ENCODE data around the gene HCN4. TPM values are rescaled to one million over a fixed set of nuclear protein-coding genes. Genes with fewer than 3 reads are reported as not detected.

The HCN4 gene
- total and polyA plus RNA-seq, 2 donors (not counting 3 experiments of a cell fraction or from before 2014, with no cell fraction given) = 0.01 TPM; not detected in 1

- DNase-seq (ENCODE audit: low read depth, low spot score) (no peak), FAIRE-seq (no peak)
- no peak overlapping the region for H3K27ac ChIP-seq (ENCODE audit: insufficient read depth, low read depth, low read length)
- ChIA-PET POLR2A (no interaction called here), CTCF (no interaction called here)
- H3K9ac ChIP-seq (replicated peaks; ENCODE audit: extremely low read depth, insufficient read depth, low read length) = no peak overlapping the region
- H4K20me1 ChIP-seq (replicated peaks; ENCODE audit: control insufficient read depth, extremely low read depth, insufficient read depth, low read length) = no peaks in the 10 kb centered on the region
- H2AFZ ChIP-seq (ENCODE audit: low read depth, low read length) = no peak overlapping the region
- no peaks in the 10 kb centered on the region for H3K36me3 ChIP-seq (ENCODE audit: control insufficient read depth in 2 of 2, extremely low read depth in 1 of 2, insufficient read depth in 2 of 2, low read length in 2 of 2)
- no peaks in the 10 kb centered on the region for H3K9me1 ChIP-seq (replicated peaks; ENCODE audit: control insufficient read depth, extremely low read depth, insufficient read depth, low read length)
- no peak overlapping the region for H3K4me2 ChIP-seq (ENCODE audit: insufficient read depth, low read length)
- dilution Hi-C loops (cut with MboI; ENCODE audit: extremely low pct_ligation_motif_present, low sequenced_read_pairs) = no loop called here
- intact Hi-C loops (cut with micrococcal nuclease) = no loop called here
- H3K4me1 ChIP-seq (ENCODE audit: control insufficient read depth, extremely low read depth, insufficient read depth, low read length) = no peaks in the 10 kb centered on the region
- no peaks in the 10 kb centered on the region for H3K27me3 ChIP-seq (ENCODE audit: control insufficient read depth in 2 of 2, insufficient read depth in 2 of 2, low read length in 2 of 2)
- TF ChIP-seq GATA2 (IDR thresholded peaks at IDR 0.05; ENCODE audit: insufficient read depth, insufficient read length, low read depth, low read length) (no peak), JUN (IDR thresholded peaks at IDR 0.05; ENCODE audit: borderline replicate concordance, insufficient read depth, insufficient read length, low read depth) (no peak), POLR2A (IDR thresholded peaks at IDR 0.05; ENCODE audit: low read depth, low read length) (no peak), MYC (IDR thresholded peaks at IDR 0.05; ENCODE audit: low read depth, low read length) (no peak), FOS (IDR thresholded peaks at IDR 0.05; ENCODE audit: borderline replicate concordance, insufficient read depth, low read length) (no peak)
- TF ChIP-seq, protein P1, sequence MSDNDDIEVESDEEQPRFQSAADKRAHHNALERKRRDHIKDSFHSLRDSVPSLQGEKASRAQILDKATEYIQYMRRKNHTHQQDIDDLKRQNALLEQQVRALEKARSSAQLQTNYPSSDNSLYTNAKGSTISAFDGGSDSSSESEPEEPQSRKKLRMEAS (IDR thresholded peaks at IDR 0.05; ENCODE audit: insufficient read depth, insufficient read length) = no peak
- BruUV-seq (replicated peaks) = no TSS peak
- no peaks in the 10 kb centered on the region for H3K79me2 ChIP-seq (ENCODE audit: control insufficient read depth, insufficient read depth, low read length)
- H3K9me3 ChIP-seq (replicated peaks; ENCODE audit: control insufficient read depth, insufficient read depth, low read length) = no peaks in the 10 kb centered on the region
- no peak overlapping the region for H3K4me3 ChIP-seq (replicated peaks in 1 of 3; ENCODE audit: insufficient read depth in 1 of 3, low read depth in 1 of 3, low read length in 3 of 3)
Measured at GRCh38 chr15:73394782-73395181, 26.0 kb upstream of the HCN4 start.

DNA sequence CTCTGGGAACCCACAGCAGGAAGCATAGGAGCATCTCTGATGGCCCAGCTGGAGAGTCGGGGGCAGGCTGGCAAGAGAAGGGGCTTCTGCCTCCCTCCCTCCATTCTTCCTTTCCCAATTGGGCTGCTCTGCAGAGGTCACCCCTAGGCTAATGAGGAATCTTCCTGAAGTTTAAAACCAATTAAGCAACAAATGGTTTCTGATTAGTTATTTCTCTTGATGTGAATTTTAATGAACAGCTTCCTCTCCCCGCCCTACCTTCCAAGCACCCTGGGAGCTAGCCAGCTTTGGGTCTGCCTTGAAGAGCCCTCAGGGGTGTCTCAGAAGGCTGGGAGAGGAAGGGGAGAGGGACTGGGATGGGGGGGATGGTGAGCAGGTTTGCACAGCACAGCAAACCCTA lies 24.6 kb upstream of the HCN4 start:
- no peaks in the 10 kb centered on the region for H3K9me3 ChIP-seq (replicated peaks; ENCODE audit: control insufficient read depth, insufficient read depth, low read length)
- no peaks in the 10 kb centered on the region for H3K79me2 ChIP-seq (ENCODE audit: control insufficient read depth, insufficient read depth, low read length)
- CTCF ChIA-PET = interaction anchor here (0.5 kb wide), 1 partner anchor 9 kb away, joined by 3 read pairs; no protein-coding TSS in a partner anchor
- no peak overlapping the region for H3K4me3 ChIP-seq (replicated peaks in 1 of 3; ENCODE audit: insufficient read depth in 1 of 3, low read depth in 1 of 3, low read length in 3 of 3)
- intact Hi-C loops (cut with micrococcal nuclease) = no loop called here
- no peak for DNase-seq (ENCODE audit: low read depth, low spot score)
- no peak for TF ChIP-seq FOS (IDR thresholded peaks at IDR 0.05; ENCODE audit: borderline replicate concordance, insufficient read depth, low read length)
- TF ChIP-seq MYC (IDR thresholded peaks at IDR 0.05; ENCODE audit: low read depth, low read length) = no peak
- TF ChIP-seq EZH2 (IDR thresholded peaks at IDR 0.05; ENCODE audit: borderline replicate concordance, low read depth, low read length, severe bottlenecking) = no peak
- TF ChIP-seq, protein P1 (IDR thresholded peaks at IDR 0.05; ENCODE audit: insufficient read depth, insufficient read length) = no peak
- TF ChIP-seq POLR2AphosphoS5 (IDR thresholded peaks at IDR 0.05; ENCODE audit: insufficient read depth, low read depth, low read length) = no peak
- H3K4me1 ChIP-seq (ENCODE audit: control insufficient read depth, extremely low read depth, insufficient read depth, low read length) = no peaks in the 10 kb centered on the region
- H3K27me3 ChIP-seq (ENCODE audit: control insufficient read depth in 2 of 2, insufficient read depth in 2 of 2, low read length in 2 of 2) = no peaks in the 10 kb centered on the region
- dilution Hi-C loops (cut with MboI; ENCODE audit: extremely low pct_ligation_motif_present, low sequenced_read_pairs) = no loop called here
- H3K27ac ChIP-seq (ENCODE audit: insufficient read depth, low read depth, low read length) = no peak overlapping the region
- H4K20me1 ChIP-seq (replicated peaks; ENCODE audit: control insufficient read depth, extremely low read depth, insufficient read depth, low read length) = no peaks in the 10 kb centered on the region
- H3K4me2 ChIP-seq (ENCODE audit: insufficient read depth, low read length) = no peak overlapping the region
- no peaks in the 10 kb centered on the region for H3K9me1 ChIP-seq (replicated peaks; ENCODE audit: control insufficient read depth, extremely low read depth, insufficient read depth, low read length)
- no peaks in the 10 kb centered on the region for H3K36me3 ChIP-seq (ENCODE audit: control insufficient read depth in 2 of 2, extremely low read depth in 1 of 2, insufficient read depth in 2 of 2, low read length in 2 of 2)
- H2AFZ ChIP-seq (ENCODE audit: low read depth, low read length) = no peak overlapping the region
- BruUV-seq (replicated peaks) = no TSS peak
- POLR2A ChIA-PET = no interaction called here
- H3K9ac ChIP-seq (replicated peaks; ENCODE audit: extremely low read depth, insufficient read depth, low read length) = no peak overlapping the region
- no peak for FAIRE-seq

All from endothelial cell of umbilical vein (primary cell).